Heart left ventricle (tissue), 16 donors: Measurements from ENCODE around the gene MED6. TPM values are rescaled to one million over a fixed set of nuclear protein-coding genes. Genes with fewer than 3 reads are reported as not detected.

ENCODE experiments used
- ATAC-seq, 4 donors: fragments of 200-7000 bp; cut with Tn5 transposase; one replicate each; pipeline ENCODE4 v1.9.1; 2020 to 2022; ENCODE audit warnings: moderate library complexity in 4 of 4, mild to moderate bottlenecking in 3 of 4, moderate number of reproducible peaks in 1 of 4
- DNase-seq, 5 donors: peaks; one replicate each; pipeline ENCODE4 v3.0.0-alpha.2; 2020
- H3K27ac ChIP-seq, 12 donors: fragments of 200-600 bp; sonication (generic) in 4 of 12; one replicate each; pipeline versions ENCODE4 v1.5.0 to v1.8.0; 2016 to 2022; ENCODE audit warnings: mild to moderate bottlenecking in 2 of 12
- H3K27me3 ChIP-seq, 9 donors: fragments of 200-600 bp; sonication (generic) in 2 of 9; one replicate each; pipeline versions ENCODE4 v1.5.1 to v1.8.0; 2016 to 2022; ENCODE audit warnings: mild to moderate bottlenecking in 3 of 9
- H3K36me3 ChIP-seq, 9 donors: fragments of 200-600 bp; sonication (generic) in 2 of 9; one replicate each; pipeline versions ENCODE4 v1.5.0 to v1.8.0; 2018 to 2022; ENCODE audit warnings: mild to moderate bottlenecking in 2 of 9
- H3K4me1 ChIP-seq, 12 donors: fragments of 200-600 bp; sonication (generic) in 4 of 12; one replicate each; pipeline versions ENCODE4 v1.5.0 to v1.8.0; 2016 to 2022; ENCODE audit warnings: mild to moderate bottlenecking in 3 of 12
- H3K4me3 ChIP-seq, 12 donors: fragments of 200-600 bp; sonication (generic) in 4 of 12; one replicate each; pipeline versions ENCODE4 v1.5.0 to v1.8.0; 2017 to 2022; ENCODE audit warnings: mild to moderate bottlenecking in 9 of 12, moderate library complexity in 4 of 12
- H3K9me3 ChIP-seq, 12 donors: fragments of 200-600 bp; sonication (generic) in 4 of 12; one replicate each; pipeline versions ENCODE4 v1.5.0 to v1.8.0; 2016 to 2022; ENCODE audit warnings: mild to moderate bottlenecking in 1 of 12
- CTCF ChIP-seq, 12 donors: fragments of 200-600 bp; sonication (generic) in 4 of 12; IDR thresholded peaks; one replicate each; pipeline versions ENCODE4 v1.5.0 to v1.8.0; 2018 to 2022; ENCODE audit warnings: antibody characterized with exemption in 12 of 12, mild to moderate bottlenecking in 5 of 12
- POLR2A ChIP-seq, 2 donors: fragments of 450-650 bp; IDR thresholded peaks; one replicate each; pipeline ENCODE4 v1.6.1; 2017; ENCODE audit warnings: antibody characterized with exemption in 2 of 2, mild to moderate bottlenecking in 2 of 2, moderate library complexity in 2 of 2
- WGBS, 4 donors: extraction: QIAGEN DNeasy Blood & Tissue Kit in 2 of 4; methylation state at CpG; one replicate each; pipeline versions ENCODE4 v1.1.5 to v1.1.7; 2013 to 2018; 5-methylcytosine and 5-hydroxymethylcytosine counted together
- intact Hi-C, 10 donors: fragments of 100-400 bp; cut with DNase I; formaldehyde crosslinking; loops; one replicate each; pipeline versions ENCODE4 v1.11.1 to v1.14.2; 2022
- polyA plus RNA-seq, 2 donors: library from polyadenylated mRNA; stranded (reverse); fragments of 200-250 nt; gene quantifications; one replicate each; pipeline ENCODE4 v1.2.3, GENCODE V29; 2013
- total RNA-seq, 9 donors: library from RNA; depleted of rRNA in 2 of 9; stranded (reverse); fragments of >200 nt in 2 of 9; fragmentation: NEBNext Ultra II Directional in 3 of 9; extraction: Animal tissue kit (Norgen Biotek cat#: 25700) in 3 of 9; gene quantifications; one replicate each; pipeline versions ENCODE4 v1.1.0 to v1.2.4, GENCODE V29; 2016 to 2023
- donor health status: ischemic (EF 13 %, LVEDD 7.1; RV severe dilation, severe dysfunction).
- donor health status: healthy with polysubstance abuse.
- donor health status: DM: no; HTN: yes; CAD: no.
- donor health status: DM: no; HTN: no; CAD: no.
- donor health status: ischemic (EF 25% LVEDD 6.9; RV normal size, moderate dysfunction).
- donor health status: ischemic (EF 25% LVEDD 5.7; RV mildly dilated, moderate dysfunction).
- donor health status: healthy.
- donor health status: DM: yes; HTN: yes; CAD: no.
- donor health status: ischemic (EF 35%, LVEDD 5.7; RV mildly dilated, moderate dysfunction).
- donor health status: nonischemic (EF 11% LVEDD 7.7; RV severe dilation, severe dysfunction).
- donor health status: DM: yes; HTN: yes; CAD: no.
- donor health status: PGD.
- donor health status: ischemic (EF 29% LVEDD 5.4; RV normal size, mild dysfunction).
- donor health status: nonischemic (EF 23%, LVEDD 6.1; RV moderate dilation, normal function).

The MED6 gene
- total and polyA plus RNA-seq, 11 donors = 9.9 to 25.1 (median 19.7) TPM

GRCh38 chr14:70602254-70602653 is 1.8 kb upstream of the MED6 start:
- intact Hi-C loops = loop anchor here in 1 of 10 donors (10.0 kb wide), 2 partner anchors 247 to 373 kb away; partner anchors contain the start of gene COX16
- 88 to 92% (median 91%) methylated on average over 2 of the region's 2 CpGs for WGBS, 4 donors

GRCh38 chr14:70601162-70601561 is 707 bp upstream of the MED6 start:
- DNase-seq (no peak), ATAC-seq (peak in 2 of 4 donors; percentile 29 to 79)
- Histone ChIP-seq H3K4me1 (peaks cover 0 to 25% (median 15%) of the 10 kb centered on the region in 12 donors), H3K9me3 (no peaks in the 10 kb centered on the region), H3K27ac (peak overlapping the region in 10 of 12 donors; percentile 16 to 79 (median 64)), H3K4me3 (peak overlapping the region; percentile 26 to 92 (median 82)), H3K27me3 (peaks cover 0 to 9% (median 0%) of the 10 kb centered on the region in 9 donors), H3K36me3 (peaks cover 0 to 14% (median 7%) of the 10 kb centered on the region in 9 donors)
- intact Hi-C loops = loop anchor here in 1 of 10 donors (10.0 kb wide), 2 partner anchors 246 to 374 kb away; partner anchors contain the start of gene COX16
- TF ChIP-seq POLR2A (IDR thresholded peaks at IDR 0.05) = no peak
- TF ChIP-seq CTCF (IDR thresholded peaks at IDR 0.05) = no peak
- 30 to 43% (median 37%) methylated on average over 3 of the region's 3 CpGs for WGBS, 4 donors

More at GRCh38 chr14:70602254-70602653, 1.8 kb upstream of the MED6 start:
- ATAC-seq (no peak), DNase-seq (no peak)
- TF ChIP-seq POLR2A (IDR thresholded peaks at IDR 0.05) (no peak), CTCF (IDR thresholded peaks at IDR 0.05) (no peak)
- Histone ChIP-seq H3K4me1 (peaks cover 0 to 25% (median 14%) of the 10 kb centered on the region in 12 donors), H3K36me3 (peaks cover 0 to 4% (median 0%) of the 10 kb centered on the region in 9 donors), H3K27me3 (peaks cover 0 to 12% (median 3%) of the 10 kb centered on the region in 9 donors), H3K27ac (no peak overlapping the region), H3K9me3 (no peaks in the 10 kb centered on the region), H3K4me3 (no peak overlapping the region)

- WGBS, 4 donors = 5 to 17% (median 10%) methylated on average over 1 of the region's 1 CpG
- DNase-seq (no peak), ATAC-seq (no peak)
- Histone ChIP-seq H3K4me1 (peaks cover 0 to 28% (median 15%) of the 10 kb centered on the region in 12 donors), H3K9me3 (no peaks in the 10 kb centered on the region), H3K36me3 (peaks cover 0 to 32% (median 23%) of the 10 kb centered on the region in 9 donors), H3K4me3 (peak overlapping the region in 9 of 12 donors; percentile 56 to 92 (median 85)), H3K27me3 (no peaks in the 10 kb centered on the region), H3K27ac (no peak overlapping the region)
- intact Hi-C loops = no loop called here
- TF ChIP-seq CTCF (IDR thresholded peaks at IDR 0.05) (no peak), POLR2A (IDR thresholded peaks at IDR 0.05) (no peak)
Measured at GRCh38 chr14:70599345-70599744, 1.1 kb downstream of the MED6 start.

- Histone ChIP-seq H3K4me3 (no peak overlapping the region), H3K27ac (no peak overlapping the region), H3K9me3 (no peaks in the 10 kb centered on the region), H3K27me3 (no peaks in the 10 kb centered on the region), H3K36me3 (peaks cover 0 to 48% (median 39%) of the 10 kb centered on the region in 9 donors), H3K4me1 (peaks cover 0 to 28% (median 15%) of the 10 kb centered on the region in 12 donors)
- no peak for ATAC-seq
- intact Hi-C loops = no loop called here
- no peak for TF ChIP-seq CTCF (IDR thresholded peaks at IDR 0.05)
- TF ChIP-seq POLR2A (IDR thresholded peaks at IDR 0.05) = no peak
- DNase-seq = no peak
- WGBS, 4 donors = 82 to 92% (median 89%) methylated on average over 3 of the region's 3 CpGs
Measured at GRCh38 chr14:70597731-70598130, 2.7 kb downstream of the MED6 start.
